H54 (cell line): ENCODE results near the gene KRTAP12-3.
"Not testable (repeated sequence)": the region's sequence is repeated elsewhere in the genome, so short reads cannot be mapped to it uniquely, and the experiment has no call there.

ENCODE experiments used
- DNase-seq: peaks from one replicate; pipeline ENCODE4 v3.0.0; 2011; ENCODE audit warnings: low spot score, mixed read lengths; ENCODE audit not compliant: insufficient read length
- FAIRE-seq: peaks from 3 replicates; lab custom pipeline; 2011; peaks lifted over from hg19 to GRCh38; lab: Jason Lieb, UNC
- POLR2A ChIP-seq: IDR thresholded peaks from 2 replicates; pipeline ENCODE4 v1.6.1; 2011; ENCODE audit warnings: low read depth, mild to moderate bottlenecking, low read length

KRTAP12-3 gene

GRCh38 chr21:44694776-44695175 lies 37.0 kb downstream of the KRTAP12-3 start:
- no peak for TF ChIP-seq POLR2A
- FAIRE-seq: no peak
- no peak for DNase-seq

GRCh38 chr21:44695184-44695583 lies 37.5 kb downstream of the KRTAP12-3 start:
- FAIRE-seq (no peak), DNase-seq (no peak)
- TF ChIP-seq POLR2A: no peak

- DNase-seq: no peak
- no peak for FAIRE-seq
- TF ChIP-seq POLR2A: no peak
These were observed 37.9 kb downstream of the KRTAP12-3 start for GRCh38 chr21:44695641-44696040.

GRCh38 chr21:44696572-44696971 lies 38.8 kb downstream of the KRTAP12-3 start:
- TF ChIP-seq POLR2A: no peak
- DNase-seq (no peak), FAIRE-seq (no peak)

GRCh38 chr21:44697172-44697810 lies 39.6 kb downstream of the KRTAP12-3 start, which contains the start of gene KRTAP10-12:
TSS of gene KRTAP10-12 (plus strand) at chr21:44697172. CDS start at chr21:44697202, 30 bp downstream.
- FAIRE-seq, DNase-seq: not testable (repeated sequence)

- no peak for TF ChIP-seq POLR2A
- no peak for FAIRE-seq
- DNase-seq: no peak
These were observed 40.3 kb downstream of the KRTAP12-3 start for GRCh38 chr21:44697811-44698734.

- DNase-seq (no peak), FAIRE-seq (no peak)
- no peak for TF ChIP-seq POLR2A
These were observed 41.8 kb downstream of the KRTAP12-3 start for GRCh38 chr21:44699502-44700001.

- DNase-seq (no peak), FAIRE-seq (no peak)
- no peak for TF ChIP-seq POLR2A
These were observed 42.6 kb downstream of the KRTAP12-3 start for GRCh38 chr21:44700101-44701022.

GRCh38 chr21:44701023-44701400 lies 43.3 kb downstream of the KRTAP12-3 start:
- no peak for TF ChIP-seq POLR2A
- DNase-seq (no peak), FAIRE-seq (no peak)

- DNase-seq (no peak), FAIRE-seq (no peak)
- TF ChIP-seq POLR2A: no peak
These were observed 43.8 kb downstream of the KRTAP12-3 start for GRCh38 chr21:44701541-44701940.

GRCh38 chr21:44702111-44702972 lies 44.6 kb downstream of the KRTAP12-3 start:
- TF ChIP-seq POLR2A: no peak
- DNase-seq: no peak
- FAIRE-seq: no peak

- TF ChIP-seq POLR2A: no peak
- no peak for DNase-seq
- FAIRE-seq: no peak
These were observed 45.4 kb downstream of the KRTAP12-3 start for GRCh38 chr21:44702973-44703730.
